ENCODE data around the gene OR6A2. TPM values are rescaled to one million over a fixed set of nuclear protein-coding genes. Genes with fewer than 3 reads are reported as not detected.

Gene OR6A2
- total RNA-seq, 4 donors from 2014 or later = 0.40 to 1.0 TPM; not detected in 2

DNA sequence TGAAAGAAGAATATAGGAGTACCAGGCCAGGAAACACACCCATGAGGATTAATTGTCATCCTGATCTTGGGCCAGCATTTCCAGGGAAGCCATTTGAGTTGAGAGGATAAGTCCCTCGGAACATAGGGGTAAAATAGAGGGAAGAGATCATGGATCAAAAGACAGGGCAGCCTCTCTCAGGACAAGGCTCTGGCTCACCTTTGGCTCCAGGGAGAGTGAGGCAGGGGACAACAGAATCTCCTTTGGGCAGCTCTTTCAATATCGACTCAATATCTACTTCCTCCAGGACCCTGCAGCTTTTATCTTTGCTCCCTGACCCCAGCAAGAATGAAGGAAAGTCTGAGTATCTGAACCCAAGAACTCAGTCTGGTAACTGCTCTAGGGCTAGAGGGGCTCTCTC, 16.8 kb downstream of the OR6A2 start, which contains the start of gene OR2AG1:
TSS of gene OR2AG1 (plus strand) at position 301 of the 400 bp plus-strand sequence. CDS start 2,018 bp downstream, outside the sequence.
- no peak within 1 kb of the TSS for H3K4me3 ChIP-seq
- H3K27ac ChIP-seq = no peak within 1 kb of the TSS
- H3K36me3 ChIP-seq = no peaks in the 10 kb centered on the region
- no peaks in the 10 kb centered on the region for H3K9me3 ChIP-seq
- H3K4me1 ChIP-seq = no peaks in the 10 kb centered on the region
- TF ChIP-seq POLR2A (IDR thresholded peaks at IDR 0.05) = no peak
- TF ChIP-seq CTCF (IDR thresholded peaks at IDR 0.05) = no peak
- intact Hi-C loops (cut with DNase I; ENCODE audit: low total_unique reads) = no loop called here
- no peak for DNase-seq
- H3K27me3 ChIP-seq = no peaks in the 10 kb centered on the region

DNA sequence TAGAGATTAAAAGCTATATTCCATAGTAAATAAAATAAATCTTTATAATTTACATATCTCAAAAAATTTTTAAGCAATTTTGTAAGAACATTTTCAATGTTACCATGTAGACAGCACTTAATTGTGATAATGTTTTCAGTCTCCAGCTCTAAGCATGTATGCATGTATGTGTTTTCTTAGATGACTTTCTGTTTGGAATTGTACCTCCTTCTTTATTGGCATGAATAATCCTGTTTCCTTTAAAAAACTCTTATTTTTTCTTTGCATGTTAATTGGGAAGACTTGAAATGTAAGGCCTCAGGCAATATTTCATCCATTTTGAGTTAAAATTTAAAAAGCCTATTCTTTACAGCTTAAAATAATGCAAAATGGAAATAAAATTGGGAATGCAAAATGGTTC, 18.7 kb downstream of the OR6A2 start:
- H3K27me3 ChIP-seq = no peaks in the 10 kb centered on the region
- no peaks in the 10 kb centered on the region for H3K4me1 ChIP-seq
- no peak overlapping the region for H3K4me3 ChIP-seq
- TF ChIP-seq POLR2A (IDR thresholded peaks at IDR 0.05) = no peak
- no peak for TF ChIP-seq CTCF (IDR thresholded peaks at IDR 0.05)
- H3K36me3 ChIP-seq = no peaks in the 10 kb centered on the region
- no peak overlapping the region for H3K27ac ChIP-seq
- H3K9me3 ChIP-seq = no peaks in the 10 kb centered on the region
- intact Hi-C loops (cut with DNase I; ENCODE audit: low total_unique reads) = no loop called here
- DNase-seq = no peak

DNA sequence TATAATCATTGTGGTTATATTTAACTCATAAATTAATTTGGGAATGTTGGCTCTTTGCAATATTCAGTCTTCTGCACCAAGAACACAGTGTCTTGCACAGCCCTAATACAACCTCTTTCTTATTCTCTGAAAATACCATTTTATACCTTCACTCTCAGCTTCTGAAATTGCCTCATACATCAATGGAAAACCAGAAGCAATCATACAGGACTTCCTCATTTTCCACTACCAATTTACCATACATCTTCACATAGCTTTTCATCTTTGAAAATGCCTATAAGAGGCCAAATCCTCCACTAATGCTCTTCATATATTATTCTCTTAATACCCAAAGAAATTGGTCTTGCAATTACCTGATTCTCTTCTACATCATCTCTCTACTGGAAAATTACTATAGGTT, 21.0 kb downstream of the OR6A2 start:
- H3K27me3 ChIP-seq = no peaks in the 10 kb centered on the region
- H3K36me3 ChIP-seq = no peaks in the 10 kb centered on the region
- no peak overlapping the region for H3K4me3 ChIP-seq
- no peak for TF ChIP-seq CTCF (IDR thresholded peaks at IDR 0.05)
- no peak for TF ChIP-seq POLR2A (IDR thresholded peaks at IDR 0.05)
- H3K9me3 ChIP-seq = no peaks in the 10 kb centered on the region
- no peaks in the 10 kb centered on the region for H3K4me1 ChIP-seq
- DNase-seq = no peak
- intact Hi-C loops (cut with DNase I; ENCODE audit: low total_unique reads) = no loop called here
- no peak overlapping the region for H3K27ac ChIP-seq

DNA sequence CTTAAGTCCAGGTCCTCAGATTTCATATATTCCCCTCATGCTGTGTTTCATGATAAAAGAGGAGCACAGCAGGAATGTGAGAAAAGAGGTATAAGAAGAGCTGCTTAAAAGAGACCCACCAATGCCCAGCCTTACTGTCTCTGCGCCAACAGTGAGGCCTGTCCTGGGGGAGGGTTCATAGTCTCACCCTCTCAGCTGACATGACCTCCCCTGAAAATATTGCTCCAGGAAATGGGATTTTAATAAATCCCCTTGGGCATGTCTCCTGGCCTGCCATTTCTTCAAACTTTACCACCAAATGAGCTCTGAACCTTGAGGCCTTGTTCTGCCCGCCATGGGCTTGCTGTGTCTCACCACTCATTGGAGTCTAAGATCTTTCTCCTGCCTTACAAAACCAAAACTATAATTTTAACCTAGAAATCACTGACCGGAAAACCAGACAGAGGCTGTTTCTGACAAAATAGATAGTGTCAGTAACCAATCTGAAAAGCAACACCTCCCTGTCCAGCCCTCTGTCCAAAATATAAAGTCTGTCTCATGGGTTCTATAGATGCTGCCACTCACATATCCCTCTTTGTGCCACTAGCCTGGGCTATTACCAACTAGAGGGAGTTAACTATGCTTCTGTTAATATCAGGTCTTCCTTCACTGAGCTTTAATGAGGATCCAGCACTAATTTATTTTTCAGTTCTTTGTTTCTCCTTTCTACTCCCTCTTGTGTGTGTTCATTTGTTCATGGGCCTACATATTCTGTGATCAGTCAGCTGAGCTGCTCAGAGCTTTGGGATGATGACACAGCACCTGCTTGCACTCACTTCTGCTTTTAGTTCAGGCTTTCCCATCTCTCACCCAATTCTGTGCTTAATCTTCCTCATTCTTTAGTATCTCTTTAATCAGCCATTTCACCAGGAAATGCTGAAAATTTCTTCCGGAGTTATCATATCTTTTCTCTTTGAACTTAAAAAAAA, 27.3 kb downstream of the OR6A2 start, which contains the start of gene OR2AG2:
TSS of gene OR2AG2 (minus strand) at position 51 of the 968 bp plus-strand sequence. CDS start 3,019 bp downstream, outside the sequence.
- Histone ChIP-seq H3K27me3 (no peaks in the 10 kb centered on the region), H3K4me3 (no peak within 1 kb of the TSS), H3K27ac (no peak within 1 kb of the TSS), H3K36me3 (no peaks in the 10 kb centered on the region), H3K4me1 (no peaks in the 10 kb centered on the region), H3K9me3 (no peaks in the 10 kb centered on the region)
- DNase-seq = no peak
- TF ChIP-seq CTCF (IDR thresholded peaks at IDR 0.05) = no peak
- TF ChIP-seq POLR2A (IDR thresholded peaks at IDR 0.05) = no peak
- intact Hi-C loops (cut with DNase I; ENCODE audit: low total_unique reads) = no loop called here

- TF ChIP-seq CTCF (IDR thresholded peaks at IDR 0.05) = peak in 3 of 4 experiments; percentile 28 to 61 (median 35)
- TF ChIP-seq POLR2A (IDR thresholded peaks at IDR 0.05) = no peak
- H3K27me3 ChIP-seq = no peaks in the 10 kb centered on the region
- H3K27ac ChIP-seq = no peak overlapping the region
- peak in 1 of 2 donors; percentile 30 for DNase-seq
- intact Hi-C loops (cut with DNase I; ENCODE audit: low total_unique reads) = no loop called here
- H3K9me3 ChIP-seq = no peaks in the 10 kb centered on the region
- H3K36me3 ChIP-seq = no peaks in the 10 kb centered on the region
- H3K4me3 ChIP-seq = no peak overlapping the region
- no peaks in the 10 kb centered on the region for H3K4me1 ChIP-seq
Observed at GRCh38 chr11:6757373-6757967, 42.0 kb downstream of the OR6A2 start.

Measured in uterus (tissue), 4 donors.